K562 (cell line): ENCODE measurements around the gene FAM120B. TPM values are rescaled to one million over a fixed set of nuclear protein-coding genes. Genes with fewer than 3 reads are reported as not detected.

Experiments used
- ATAC-seq: fragments of 200-7000 bp; cut with Tn5 transposase; 3 replicates; pipeline ENCODE4 v1.9.1; 2020; ENCODE audit warnings: moderate library complexity
- BruUV-seq: library from RNA; stranded (reverse); fragments of 400-500 nt; replicated peaks from 2 replicates; lab custom pipeline; 2021; lab: Mats Ljungman, UMichigan
- CTCF ChIA-PET: fragments of 300-600 bp; formaldehyde crosslinking; extraction: SDS; loops from one replicate; lab custom pipeline; 2021; ENCODE audit warnings: low intra/inter-chr PET ratio; lab: Yijun Ruan, JAX
- POLR2A ChIA-PET: fragments of 300-600, 350-650 bp; sonication (Branson Sonifier 250); formaldehyde crosslinking; extraction: SDS; loops from one replicate; lab custom pipeline; 2021; ENCODE audit warnings: antibody characterized with exemption, inconsistent platforms; lab: Yijun Ruan, JAX
- DNase-seq, 4 experiments: peaks; one replicate each; pipeline versions ENCODE4 v3.0.0 to v3.0.0-alpha.2; 2011 to 2018; ENCODE audit warnings: low spot score in 3 of 4, mixed read lengths in 3 of 4; ENCODE audit errors: extremely low read depth in 1 of 4
- FAIRE-seq: peaks from 2 replicates; lab custom pipeline; 2011; peaks lifted over from hg19 to GRCh38; lab: Jason Lieb, UNC
- H2AFZ ChIP-seq: 2 replicates; pipeline ENCODE4 v1.6.0; 2011; ENCODE audit warnings: low read depth, low read length, control low read depth, inconsistent platforms
- H3K27ac ChIP-seq: fragments of 200-600 bp; 3 replicates; pipeline ENCODE4 v1.8.0; 2011; ENCODE audit warnings: low read depth, mild to moderate bottlenecking, control low read depth, inconsistent platforms, low read length, moderate library complexity, mixed read lengths; ENCODE audit errors: extremely low read depth
- H3K27me3 ChIP-seq, 2 experiments: fragments of 300-600 bp in 1 of 2; 2 replicates in 1 of 2; 3 replicates in 1 of 2; pipeline versions ENCODE4 v1.6.0 to v1.8.0; 2011; ENCODE audit warnings: inconsistent platforms in 2 of 2, low read length in 2 of 2, mild to moderate bottlenecking in 1 of 2, mixed read lengths in 1 of 2, moderate library complexity in 1 of 2; ENCODE audit not compliant: control insufficient read depth in 2 of 2, insufficient read depth in 2 of 2
- H3K36me3 ChIP-seq: fragments of 300-600 bp; 3 replicates; pipeline ENCODE4 v1.8.0; 2011; ENCODE audit warnings: mild to moderate bottlenecking, low read length, inconsistent platforms; ENCODE audit not compliant: control insufficient read depth, insufficient read depth
- H3K4me1 ChIP-seq, 2 experiments: fragments of 200-600 bp in 1 of 2; replicated peaks in 1 of 2; 2 replicates in 1 of 2; 3 replicates in 1 of 2; pipeline versions ENCODE4 v1.5.1 to v1.8.0; 2011; ENCODE audit warnings: inconsistent platforms in 2 of 2, low read length in 2 of 2, mild to moderate bottlenecking in 1 of 2, mixed read lengths in 1 of 2, moderate library complexity in 1 of 2; ENCODE audit not compliant: control insufficient read depth in 2 of 2, insufficient read depth in 2 of 2
- H3K4me2 ChIP-seq: 2 replicates; pipeline ENCODE4 v1.6.1; 2011; ENCODE audit warnings: low read length, control low read depth, inconsistent platforms, mixed read lengths; ENCODE audit not compliant: insufficient read depth
- H3K4me3 ChIP-seq: fragments of 200-600 bp; sonication (generic), shearing (Covaris generic); 2 replicates; pipeline ENCODE4 v1.5.1; 2016; ENCODE audit warnings: control low read depth, inconsistent platforms
- H3K79me2 ChIP-seq: fragments of 200-600 bp; 3 replicates; pipeline ENCODE4 v1.8.0; 2011; ENCODE audit warnings: low read length, inconsistent platforms; ENCODE audit not compliant: control insufficient read depth, insufficient read depth
- H3K9ac ChIP-seq, 2 experiments: 2 replicates each; pipeline versions ENCODE4 v1.6.0 to v1.6.1; 2011; ENCODE audit warnings: low read depth in 2 of 2, low read length in 2 of 2, control low read depth in 1 of 2, inconsistent platforms in 1 of 2, mild to moderate bottlenecking in 1 of 2, mixed read lengths in 1 of 2; ENCODE audit not compliant: insufficient read depth in 1 of 2
- H3K9me1 ChIP-seq: one replicate; pipeline ENCODE4 v1.6.0; 2011; ENCODE audit warnings: inconsistent platforms, mild to moderate bottlenecking, low read length, moderate library complexity; ENCODE audit not compliant: control insufficient read depth, insufficient read depth
- H3K9me3 ChIP-seq: replicated peaks from 2 replicates; pipeline ENCODE4 v1.5.1; 2011; ENCODE audit warnings: low read depth, low read length, inconsistent platforms; ENCODE audit not compliant: control insufficient read depth, insufficient read depth
- H4K20me1 ChIP-seq: replicated peaks from 2 replicates; pipeline ENCODE4 v1.6.1; 2011; ENCODE audit warnings: low read length, inconsistent platforms, mixed read lengths; ENCODE audit not compliant: control insufficient read depth, insufficient read depth
- ELF4 ChIP-seq: fragments of 450-650 bp; formaldehyde crosslinking; IDR thresholded peaks from 2 replicates; pipeline ENCODE4 v1.4.0; 2022; ENCODE audit warnings: missing genetic modification characterization
- KAT2B ChIP-seq: IDR thresholded peaks from one replicate; pipeline ENCODE4 v1.6.1; 2012; ENCODE audit warnings: low read depth, mild to moderate bottlenecking, control low read depth, inconsistent platforms, low read length, moderate library complexity
- KAT8 ChIP-seq: fragments of 450-650 bp; IDR thresholded peaks from 2 replicates; pipeline ENCODE4 v1.6.1; 2016; ENCODE audit warnings: low read depth, mild to moderate bottlenecking
- NONO ChIP-seq, 2 experiments: fragments of 200-400 bp in 1 of 2; fragments of 450-650 bp in 1 of 2; formaldehyde crosslinking in 1 of 2; IDR thresholded peaks; 2 replicates each; pipeline ENCODE4 v1.6.1; 2017; ENCODE audit warnings: low read depth in 2 of 2, mild to moderate bottlenecking in 2 of 2, moderate library complexity in 2 of 2, low read length in 1 of 2
- NR4A1 ChIP-seq, 2 experiments: fragments of 250-450 bp in 1 of 2; fragments of 450-650 bp in 1 of 2; sonication (Bioruptor Pico) in 1 of 2; IDR thresholded peaks; 2 replicates each; pipeline versions ENCODE4 v1.4.0 to v1.6.1; 2016 to 2020; ENCODE audit warnings: mild to moderate bottlenecking in 2 of 2, missing compliant biosample characterization in 1 of 2, missing genetic modification characterization in 1 of 2, moderate library complexity in 1 of 2
- PHB2 ChIP-seq: fragments of 450-650 bp; IDR thresholded peaks from 2 replicates; pipeline ENCODE4 v1.6.1; 2017; ENCODE audit warnings: low read depth
- TAL1 ChIP-seq: fragments of 450-650 bp; IDR thresholded peaks from 2 replicates; pipeline ENCODE4 v1.6.1; 2016; ENCODE audit warnings: mild to moderate bottlenecking
- U2AF2 ChIP-seq: fragments of 200-400 bp; formaldehyde crosslinking; optimal IDR thresholded peaks from 2 replicates; pipeline ENCODE3; 2017; ENCODE audit warnings: low read depth, mild to moderate bottlenecking, low read length
- ZC3H8 ChIP-seq: fragments of 450-650 bp; IDR thresholded peaks from 2 replicates; pipeline ENCODE4 v1.6.1; 2017
- ZFX ChIP-seq: sonication (generic); formaldehyde crosslinking; IDR thresholded peaks from 2 replicates; pipeline ENCODE4 v1.8.0; 2022; ENCODE audit warnings: mild to moderate bottlenecking, missing genetic modification reagents, moderate library complexity
- ZNF507 ChIP-seq: conservative IDR thresholded peaks from 2 replicates; pipeline ENCODE4 v1.6.1; 2017; ENCODE audit warnings: missing genetic modification characterization, missing compliant biosample characterization
- ZZZ3 ChIP-seq: fragments of 450-650 bp; IDR thresholded peaks from 2 replicates; pipeline ENCODE4 v1.6.1; 2016; ENCODE audit warnings: antibody characterized with exemption, mild to moderate bottlenecking, moderate library complexity
- WGBS: fragments of 100-300 bp; shearing (Covaris generic); methylation state at CpG from one replicate; pipeline ENCODE4 v1.1.6; 2016; ENCODE audit warnings: low coverage, mixed read lengths; ENCODE audit not compliant: insufficient coverage; ENCODE audit errors: missing lambda C conversion rate; 5-methylcytosine and 5-hydroxymethylcytosine counted together
- in situ Hi-C: fragments of 300-500 bp; cut with MboI; formaldehyde crosslinking; loops from 4 replicates; pipeline ENCODE4 v1.15.0; 2018; ENCODE audit warnings: inconsistent platforms, mixed read lengths
- intact Hi-C: fragments of 100-400 bp; cut with micrococcal nuclease; formaldehyde crosslinking; loops from 2 replicates; pipeline ENCODE4 v1.14.2; 2022
- polyA plus RNA-seq, 8 experiments: library from polyadenylated mRNA; depleted of rRNA in 4 of 8; stranded (reverse) in 5 of 8; unstranded in 3 of 8; fragments of >200 nt; fragmentation: Nextera tagmentation in 2 of 8; fragmentation: Illumina TruSeq in 1 of 8; extraction: Ambion mirVana in 2 of 8; extraction: Trizol in 1 of 8; gene quantifications; 2 replicates each; pipeline versions ENCODE4 v1.2.1 to v1.2.3, GENCODE V29; 2011 to 2014; ENCODE audit warnings: inconsistent platforms in 1 of 8, missing spikeins in 1 of 8
- total RNA-seq, 7 experiments: library from RNA; depleted of rRNA in 6 of 7; stranded (reverse); fragments of >200 nt in 6 of 7; fragmentation: Illumina TruSeq in 2 of 7; extraction: Trizol in 2 of 7; gene quantifications; 2 replicates each; pipeline versions ENCODE4 v1.2.1 to v1.2.3, GENCODE V29; 2011 to 2021; ENCODE audit warnings: low replicate concordance in 1 of 7
- TF ChIP-seq, protein P1 (sequence below): fragments of 250-450 bp; sonication (Bioruptor Pico); IDR thresholded peaks from 2 replicates; pipeline ENCODE4 v1.5.1; 2021; ENCODE audit warnings: mild to moderate bottlenecking
- TF ChIP-seq, protein P2 (sequence below): fragments of 250-450 bp; sonication (Bioruptor Pico); IDR thresholded peaks from 2 replicates; pipeline ENCODE4 v1.8.0; 2021; ENCODE audit warnings: moderate library complexity, mild to moderate bottlenecking, inconsistent platforms
- TF ChIP-seq, protein P3 (sequence below): fragments of 450-650 bp; conservative IDR thresholded peaks from 2 replicates; pipeline ENCODE4 v1.6.1; 2016; ENCODE audit warnings: missing genetic modification characterization, low read depth, mild to moderate bottlenecking, missing compliant biosample characterization, moderate library complexity
- TF ChIP-seq, protein P4 (sequence below), 2 experiments: IDR thresholded peaks in 1 of 2; conservative IDR thresholded peaks in 1 of 2; 2 replicates each; pipeline ENCODE4 v1.6.1; 2016; ENCODE audit warnings: low read depth in 2 of 2, mild to moderate bottlenecking in 1 of 2, missing compliant biosample characterization in 1 of 2, missing genetic modification characterization in 1 of 2, moderate library complexity in 1 of 2

FAM120B gene
- total and polyA plus RNA-seq, 9 of the 15 experiments (the other 6 are each of a cell fraction or from before 2014, with no cell fraction given) = 3.5 to 22.6 (median 14.7) TPM

- peak; percentile 46 for FAIRE-seq
- H3K4me1 ChIP-seq = peaks cover 0 to 3% of the 10 kb centered on the region in 2 experiments; a peak in 1 of 5 replicates
- no peak for ATAC-seq
- H3K27me3 ChIP-seq = peaks cover 38 to 50% of the 10 kb centered on the region in 2 experiments
- H3K27ac ChIP-seq = no peak overlapping the region
- no peaks in the 10 kb centered on the region for H3K9me1 ChIP-seq
- ChIA-PET POLR2A (interaction anchor here (1.7 kb wide), 1 partner anchor 115 kb away, joined by 3 read pairs; no protein-coding TSS in a partner anchor), CTCF (no interaction called here)
- H3K79me2 ChIP-seq = no peaks in the 10 kb centered on the region
- H3K4me3 ChIP-seq = no peak overlapping the region
- H2AFZ ChIP-seq = no peak overlapping the region
- DNase-seq = no peak
- H3K36me3 ChIP-seq = no peaks in the 10 kb centered on the region
- no peak overlapping the region for H3K9ac ChIP-seq
- no peaks in the 10 kb centered on the region for H4K20me1 ChIP-seq
- intact Hi-C loops = no loop called here
- 1% methylated on average over 4 of the region's 4 CpGs for WGBS
- BruUV-seq = no TSS peak
- no peaks in the 10 kb centered on the region for H3K9me3 ChIP-seq
- no peak overlapping the region for H3K4me2 ChIP-seq
- in situ Hi-C loops = no loop called here
- TF ChIP-seq KAT2B = no peak
- no peak for TF ChIP-seq TAL1
- TF ChIP-seq ZC3H8 = no peak
- no peak for TF ChIP-seq NR4A1 (CRISPR knock-in tag; IDR thresholded peaks at IDR 0.05)
- TF ChIP-seq NR4A1 (tag; IDR thresholded peaks at IDR 0.05) = no peak
- no peak for TF ChIP-seq U2AF2
- TF ChIP-seq ZZZ3 = no peak
- TF ChIP-seq, protein P1, sequence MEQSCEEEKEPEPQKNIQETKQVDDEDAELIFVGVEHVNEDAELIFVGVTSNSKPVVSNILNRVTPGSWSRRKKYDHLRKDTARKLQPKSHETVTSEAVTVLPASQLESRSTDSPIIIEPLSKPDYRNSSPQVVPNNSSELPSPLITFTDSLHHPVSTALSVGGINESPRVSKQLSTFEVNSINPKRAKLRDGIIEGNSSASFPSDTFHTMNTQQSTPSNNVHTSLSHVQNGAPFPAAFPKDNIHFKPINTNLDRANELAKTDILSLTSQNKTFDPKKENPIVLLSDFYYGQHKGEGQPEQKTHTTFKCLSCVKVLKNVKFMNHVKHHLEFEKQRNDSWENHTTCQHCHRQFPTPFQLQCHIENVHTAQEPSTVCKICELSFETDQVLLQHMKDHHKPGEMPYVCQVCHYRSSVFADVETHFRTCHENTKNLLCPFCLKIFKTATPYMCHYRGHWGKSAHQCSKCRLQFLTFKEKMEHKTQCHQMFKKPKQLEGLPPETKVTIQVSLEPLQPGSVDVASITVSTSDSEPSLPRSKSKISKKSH = no peak
- TF ChIP-seq, protein P2, sequence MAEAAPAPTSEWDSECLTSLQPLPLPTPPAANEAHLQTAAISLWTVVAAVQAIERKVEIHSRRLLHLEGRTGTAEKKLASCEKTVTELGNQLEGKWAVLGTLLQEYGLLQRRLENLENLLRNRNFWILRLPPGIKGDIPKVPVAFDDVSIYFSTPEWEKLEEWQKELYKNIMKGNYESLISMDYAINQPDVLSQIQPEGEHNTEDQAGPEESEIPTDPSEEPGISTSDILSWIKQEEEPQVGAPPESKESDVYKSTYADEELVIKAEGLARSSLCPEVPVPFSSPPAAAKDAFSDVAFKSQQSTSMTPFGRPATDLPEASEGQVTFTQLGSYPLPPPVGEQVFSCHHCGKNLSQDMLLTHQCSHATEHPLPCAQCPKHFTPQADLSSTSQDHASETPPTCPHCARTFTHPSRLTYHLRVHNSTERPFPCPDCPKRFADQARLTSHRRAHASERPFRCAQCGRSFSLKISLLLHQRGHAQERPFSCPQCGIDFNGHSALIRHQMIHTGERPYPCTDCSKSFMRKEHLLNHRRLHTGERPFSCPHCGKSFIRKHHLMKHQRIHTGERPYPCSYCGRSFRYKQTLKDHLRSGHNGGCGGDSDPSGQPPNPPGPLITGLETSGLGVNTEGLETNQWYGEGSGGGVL (CRISPR knock-in tag) = no peak
- TF ChIP-seq, protein P3, sequence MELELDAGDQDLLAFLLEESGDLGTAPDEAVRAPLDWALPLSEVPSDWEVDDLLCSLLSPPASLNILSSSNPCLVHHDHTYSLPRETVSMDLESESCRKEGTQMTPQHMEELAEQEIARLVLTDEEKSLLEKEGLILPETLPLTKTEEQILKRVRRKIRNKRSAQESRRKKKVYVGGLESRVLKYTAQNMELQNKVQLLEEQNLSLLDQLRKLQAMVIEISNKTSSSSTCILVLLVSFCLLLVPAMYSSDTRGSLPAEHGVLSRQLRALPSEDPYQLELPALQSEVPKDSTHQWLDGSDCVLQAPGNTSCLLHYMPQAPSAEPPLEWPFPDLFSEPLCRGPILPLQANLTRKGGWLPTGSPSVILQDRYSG (tag) = no peak
- TF ChIP-seq NONO (IDR thresholded peaks at IDR 0.05; ENCODE audit: low read depth in 2 of 2, low read length in 1 of 2) = no peak
- TF ChIP-seq, protein P4, sequence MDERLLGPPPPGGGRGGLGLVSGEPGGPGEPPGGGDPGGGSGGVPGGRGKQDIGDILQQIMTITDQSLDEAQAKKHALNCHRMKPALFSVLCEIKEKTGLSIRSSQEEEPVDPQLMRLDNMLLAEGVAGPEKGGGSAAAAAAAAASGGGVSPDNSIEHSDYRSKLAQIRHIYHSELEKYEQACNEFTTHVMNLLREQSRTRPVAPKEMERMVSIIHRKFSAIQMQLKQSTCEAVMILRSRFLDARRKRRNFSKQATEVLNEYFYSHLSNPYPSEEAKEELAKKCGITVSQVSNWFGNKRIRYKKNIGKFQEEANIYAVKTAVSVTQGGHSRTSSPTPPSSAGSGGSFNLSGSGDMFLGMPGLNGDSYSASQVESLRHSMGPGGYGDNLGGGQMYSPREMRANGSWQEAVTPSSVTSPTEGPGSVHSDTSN (CRISPR knock-in tag; IDR thresholded peaks at IDR 0.05; ENCODE audit: low read depth) = no peak
- TF ChIP-seq, protein P4 (tag; conservative IDR thresholded peaks at IDR 0.05; ENCODE audit: low read depth) = no peak
- no peak for TF ChIP-seq ZNF507
- TF ChIP-seq KAT8 = no peak
- no peak for TF ChIP-seq PHB2
- no peak for TF ChIP-seq ZFX (CRISPR knock-in tag)
- TF ChIP-seq ELF4 = no peak
These were observed 108.8 kb downstream of the FAM120B start for GRCh38 chr6:170415318-170415717.
